Measurements from ENCODE around the gene NT5DC2.

The NT5DC2 gene

DNA sequence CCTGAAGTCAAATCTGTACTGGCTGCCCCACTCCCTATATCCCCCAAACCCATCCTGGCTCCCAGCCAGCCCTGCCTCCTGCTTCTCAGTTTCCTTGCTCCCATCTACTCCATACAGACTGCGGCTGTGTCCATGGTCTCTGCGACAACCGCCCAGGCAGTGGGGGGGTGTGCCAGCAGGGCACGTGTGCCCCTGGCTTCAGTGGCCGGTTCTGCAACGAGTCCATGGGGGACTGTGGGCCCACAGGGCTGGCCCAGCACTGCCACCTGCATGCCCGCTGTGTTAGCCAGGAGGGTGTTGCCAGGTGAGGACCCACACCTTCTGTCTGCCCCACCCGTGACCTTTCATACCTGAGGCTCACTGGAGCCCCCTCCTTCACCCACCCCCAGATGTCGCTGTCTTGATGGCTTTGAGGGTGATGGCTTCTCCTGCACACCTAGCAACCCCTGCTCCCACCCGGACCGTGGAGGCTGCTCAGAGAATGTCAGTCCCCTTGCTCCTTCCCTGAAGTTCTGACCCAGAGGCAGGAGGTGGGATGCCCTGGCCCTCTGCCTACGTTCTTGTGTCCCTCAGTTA, 23.8 kb downstream of the NT5DC2 start:
- DNase-seq (ENCODE audit: low spot score), result no peak

DNA sequence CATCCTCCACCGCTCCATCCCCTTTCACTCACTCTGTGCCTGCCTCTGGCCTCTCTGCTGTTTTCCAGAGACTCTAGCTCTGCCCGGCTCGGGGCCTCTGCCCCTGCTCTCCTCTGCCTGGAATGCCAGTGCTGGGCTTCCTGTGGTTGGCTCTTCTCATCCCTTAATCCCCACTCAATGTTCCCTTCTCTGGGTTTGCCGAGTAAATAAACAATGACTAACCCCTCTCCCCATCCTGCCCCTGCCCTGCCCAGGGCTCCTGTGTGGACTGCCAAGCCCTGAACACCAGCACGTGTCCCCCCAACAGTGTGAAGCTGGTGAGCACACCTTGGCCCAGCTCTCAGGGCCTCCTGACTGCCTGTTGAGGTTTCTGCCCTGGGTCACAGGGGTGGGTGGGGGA, 26.3 kb downstream of the NT5DC2 start:
- DNase-seq (ENCODE audit: low spot score), result no peak

DNA sequence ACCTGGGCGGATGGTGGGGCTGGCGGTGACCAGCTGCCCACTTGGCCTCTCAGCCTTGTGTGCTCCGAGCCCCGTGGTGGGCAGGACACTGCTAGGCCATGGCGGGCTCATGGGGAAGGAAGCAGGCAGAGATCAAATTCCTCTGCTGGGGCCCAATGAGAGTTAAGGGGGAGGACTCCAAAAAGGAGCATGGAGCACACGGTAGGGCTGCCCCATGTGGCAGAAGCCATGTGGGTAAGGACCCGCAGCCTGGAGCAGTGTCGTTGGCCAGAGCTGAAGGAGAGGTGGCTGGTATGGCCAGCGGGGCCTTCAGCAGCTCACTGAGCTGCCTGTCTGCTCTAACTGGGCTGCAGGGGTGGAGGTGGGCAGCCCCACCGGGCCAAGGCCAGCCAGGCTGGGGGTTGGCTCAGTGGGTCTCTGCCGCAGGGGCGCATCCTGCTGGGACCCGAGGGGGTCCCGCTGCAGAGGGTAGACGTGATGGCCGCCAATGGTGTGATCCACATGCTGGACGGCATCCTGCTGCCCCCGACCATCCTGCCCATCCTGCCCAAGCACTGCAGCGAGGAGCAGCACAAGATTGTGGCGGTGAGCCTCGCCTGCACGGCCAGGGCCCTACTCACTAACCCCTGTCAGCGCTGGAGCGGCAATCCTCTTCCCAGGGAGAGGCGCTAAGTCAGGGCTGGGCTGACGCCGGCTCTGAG, 27.2 kb downstream of the NT5DC2 start:
- DNase-seq (ENCODE audit: low spot score), result no peak

DNA sequence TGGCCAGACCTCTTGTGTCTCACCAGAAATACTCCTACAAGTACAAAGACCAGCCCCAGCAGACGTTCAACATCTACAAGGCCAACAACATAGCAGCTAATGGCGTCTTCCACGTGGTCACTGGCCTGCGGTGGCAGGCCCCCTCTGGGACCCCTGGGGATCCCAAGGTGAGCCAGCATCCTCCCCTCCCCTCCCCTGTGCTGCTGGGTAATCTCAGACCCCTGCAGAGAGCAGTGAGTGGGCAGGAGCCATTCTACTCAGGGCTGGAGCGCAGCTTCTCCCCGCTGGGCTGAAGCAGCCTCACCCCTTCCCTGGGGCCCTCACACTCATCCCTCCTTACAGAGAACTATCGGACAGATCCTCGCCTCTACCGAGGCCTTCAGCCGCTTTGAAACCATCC, 28.7 kb downstream of the NT5DC2 start:
- no peak for DNase-seq (ENCODE audit: low spot score)

DNA sequence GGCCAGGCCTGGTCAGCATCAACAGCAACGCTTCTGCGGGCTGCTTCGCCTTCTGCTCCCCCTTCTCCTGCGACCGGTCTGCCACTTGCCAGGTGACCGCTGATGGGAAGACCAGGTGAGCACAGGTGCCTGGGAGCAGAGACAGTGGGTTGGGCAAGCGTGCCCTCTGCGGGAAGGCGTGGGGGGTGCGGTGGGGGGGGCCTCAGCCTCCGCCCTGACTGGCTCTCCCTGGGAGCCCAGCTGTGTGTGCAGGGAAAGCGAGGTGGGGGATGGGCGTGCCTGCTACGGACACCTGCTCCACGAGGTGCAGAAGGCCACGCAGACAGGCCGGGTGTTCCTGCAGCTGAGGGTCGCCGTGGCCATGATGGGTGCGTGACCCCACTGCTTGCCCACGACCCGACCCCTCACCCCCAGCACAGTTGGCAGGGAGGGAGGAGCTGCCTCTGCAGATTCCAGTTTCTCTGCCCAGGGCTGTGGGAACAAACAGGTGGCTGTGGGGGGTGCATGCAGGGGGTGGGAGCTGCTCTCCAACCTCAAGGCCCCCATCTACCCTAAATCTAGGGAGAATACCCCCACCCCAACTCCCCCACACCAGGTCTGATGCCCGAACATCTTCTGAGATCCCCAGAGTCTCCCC, 29.8 kb downstream of the NT5DC2 start:
- no peak for DNase-seq (ENCODE audit: low spot score)

DNA sequence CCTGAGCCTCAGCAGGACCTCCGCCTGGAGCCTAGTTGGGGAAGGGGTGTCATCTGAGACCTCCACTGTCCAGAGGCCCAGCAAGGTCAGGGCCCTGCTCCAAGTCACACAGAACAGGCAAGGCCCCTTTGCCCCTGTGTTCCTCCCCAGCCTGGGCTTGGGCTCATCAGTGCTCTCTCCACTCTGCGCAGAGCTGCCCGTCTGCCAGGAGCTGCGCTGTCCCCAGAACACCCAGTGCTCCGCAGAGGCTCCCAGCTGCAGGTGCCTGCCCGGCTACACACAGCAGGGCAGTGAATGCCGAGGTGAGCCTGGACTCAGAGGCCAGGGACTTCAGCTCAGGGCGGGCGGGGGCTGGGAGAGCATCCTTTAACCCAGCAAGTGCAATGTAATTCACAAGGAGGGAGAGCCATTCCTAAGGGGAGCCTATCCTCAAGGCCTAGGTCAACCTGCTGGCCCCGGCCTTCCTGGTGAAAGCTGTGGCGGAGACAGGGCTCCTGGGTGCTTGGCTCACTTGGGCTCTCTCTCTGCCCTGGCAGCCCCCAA, 30.8 kb downstream of the NT5DC2 start:
- no peak for DNase-seq (ENCODE audit: low spot score)

DNA sequence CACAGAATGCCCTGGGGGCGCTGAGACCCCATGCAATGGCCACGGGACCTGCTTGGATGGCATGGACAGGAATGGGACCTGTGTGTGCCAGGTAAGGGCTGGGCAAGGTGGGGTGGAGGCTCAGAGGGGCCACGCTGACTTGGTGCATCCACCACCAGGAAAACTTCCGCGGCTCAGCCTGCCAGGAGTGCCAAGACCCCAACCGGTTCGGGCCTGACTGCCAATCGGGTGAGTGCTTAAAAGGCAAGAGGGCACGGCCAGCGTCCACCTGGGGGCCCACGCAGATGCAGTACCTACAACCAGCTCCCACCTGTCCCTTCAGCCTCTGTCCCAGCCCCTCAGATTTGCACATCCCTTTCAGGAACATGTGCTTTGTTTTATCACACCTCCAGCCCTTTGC, 31.7 kb downstream of the NT5DC2 start:
- DNase-seq (ENCODE audit: low spot score), result no peak

DNA sequence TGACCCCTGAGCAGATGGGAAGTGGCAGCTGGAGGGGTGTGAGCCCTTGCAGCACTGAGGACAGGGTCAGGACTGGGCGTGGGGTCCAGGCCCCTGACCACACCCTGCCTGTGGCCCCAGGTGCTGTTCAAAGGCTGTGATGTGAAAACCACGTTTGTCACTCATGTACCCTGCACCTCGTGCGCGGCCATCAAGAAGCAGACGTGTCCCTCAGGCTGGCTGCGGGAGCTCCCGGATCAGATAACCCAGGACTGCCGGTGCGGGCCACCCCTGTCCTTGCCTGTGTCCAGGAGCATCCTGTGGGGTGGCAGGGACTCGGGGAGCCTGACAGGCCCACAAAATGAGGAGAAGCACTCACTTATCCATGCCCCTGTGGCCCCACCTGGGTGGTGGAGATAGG, 32.6 kb downstream of the NT5DC2 start:
- no peak for DNase-seq (ENCODE audit: low spot score)

DNA sequence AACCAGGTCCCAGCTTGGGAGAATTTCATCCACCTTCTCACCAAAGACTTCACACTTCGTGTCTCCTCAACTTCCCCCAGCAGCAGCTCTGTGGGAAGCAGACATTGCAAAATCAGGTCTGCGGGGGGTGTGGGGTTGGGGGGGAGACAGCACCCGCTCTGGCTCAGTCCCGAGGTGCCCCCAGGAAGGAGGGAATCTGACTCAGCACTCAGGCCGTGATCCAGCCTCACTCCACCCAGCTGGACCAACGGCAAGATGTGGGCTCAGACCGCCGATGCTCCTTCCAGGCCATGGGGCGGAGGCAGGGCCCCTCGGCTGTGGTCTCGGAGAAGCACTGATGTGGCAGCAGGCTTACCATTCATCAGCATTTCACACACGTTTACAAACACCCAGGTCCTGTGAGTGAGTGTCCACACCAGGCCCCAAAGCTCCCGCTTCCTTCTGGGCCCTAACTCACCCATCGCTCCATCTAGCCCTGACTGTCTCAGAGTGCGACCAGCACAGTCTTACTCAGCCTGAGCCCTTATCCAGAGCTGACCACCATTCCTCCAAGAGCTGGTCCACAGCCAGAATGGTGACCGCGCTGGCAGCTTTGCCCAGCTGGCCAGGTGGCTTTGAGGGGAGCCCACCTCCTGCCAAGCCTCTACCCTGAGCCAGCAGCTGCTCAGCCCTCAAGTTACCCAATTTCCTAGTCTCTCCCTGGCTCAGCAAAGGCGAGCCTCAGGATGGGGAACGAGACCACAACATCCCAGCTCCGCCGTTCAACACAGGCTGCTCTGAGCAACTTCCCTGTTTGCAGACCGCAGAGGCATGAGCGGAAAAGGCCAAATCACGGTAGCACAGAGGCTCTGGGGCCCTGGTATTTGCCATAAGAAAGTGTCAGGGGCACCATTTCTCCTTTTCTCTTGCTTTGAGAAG, 35.3 kb downstream of the NT5DC2 start:
- DNase-seq (ENCODE audit: low spot score), result peak; percentile 83

DNA sequence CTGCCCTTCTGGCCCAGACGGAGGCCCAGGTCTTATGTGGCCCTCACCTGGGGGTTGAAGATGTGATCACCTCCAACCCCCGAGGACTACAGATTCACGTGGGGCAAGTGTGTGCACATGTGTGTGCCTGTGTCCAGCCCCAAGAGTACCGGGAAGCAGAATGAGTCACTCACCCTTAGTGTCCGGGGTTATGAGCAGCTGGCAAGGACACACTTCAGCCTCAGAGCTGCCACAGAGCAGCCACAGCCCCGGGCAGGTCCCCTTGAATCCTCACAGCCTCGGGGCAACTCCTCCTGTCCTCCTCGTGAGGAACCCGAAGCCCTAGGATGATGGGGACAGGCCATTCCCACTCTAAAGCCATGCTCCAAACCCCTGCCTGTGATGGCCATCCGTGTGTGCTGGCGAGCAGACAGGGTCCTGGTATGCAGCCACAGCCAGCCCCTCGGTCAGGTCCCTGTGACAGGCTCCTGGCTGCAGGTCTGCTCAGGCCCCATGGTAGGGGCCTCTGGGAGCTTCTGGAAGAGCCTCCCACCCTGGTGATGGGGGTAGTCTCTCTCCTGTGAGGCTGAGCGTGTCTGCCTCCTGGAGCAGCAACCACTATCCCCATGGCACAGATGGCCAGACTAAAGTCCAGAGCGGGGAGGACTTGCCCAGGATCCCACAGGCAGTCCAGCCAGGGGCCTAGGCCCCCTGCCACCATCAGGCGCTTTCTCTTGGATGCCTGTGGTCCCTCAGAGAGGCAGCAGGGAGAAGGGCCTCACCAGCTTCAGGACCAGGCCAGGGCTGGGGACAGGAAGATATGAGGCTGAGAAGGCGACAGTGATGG, 37.7 kb downstream of the NT5DC2 start:
- DNase-seq (ENCODE audit: low spot score), result no peak

DNA sequence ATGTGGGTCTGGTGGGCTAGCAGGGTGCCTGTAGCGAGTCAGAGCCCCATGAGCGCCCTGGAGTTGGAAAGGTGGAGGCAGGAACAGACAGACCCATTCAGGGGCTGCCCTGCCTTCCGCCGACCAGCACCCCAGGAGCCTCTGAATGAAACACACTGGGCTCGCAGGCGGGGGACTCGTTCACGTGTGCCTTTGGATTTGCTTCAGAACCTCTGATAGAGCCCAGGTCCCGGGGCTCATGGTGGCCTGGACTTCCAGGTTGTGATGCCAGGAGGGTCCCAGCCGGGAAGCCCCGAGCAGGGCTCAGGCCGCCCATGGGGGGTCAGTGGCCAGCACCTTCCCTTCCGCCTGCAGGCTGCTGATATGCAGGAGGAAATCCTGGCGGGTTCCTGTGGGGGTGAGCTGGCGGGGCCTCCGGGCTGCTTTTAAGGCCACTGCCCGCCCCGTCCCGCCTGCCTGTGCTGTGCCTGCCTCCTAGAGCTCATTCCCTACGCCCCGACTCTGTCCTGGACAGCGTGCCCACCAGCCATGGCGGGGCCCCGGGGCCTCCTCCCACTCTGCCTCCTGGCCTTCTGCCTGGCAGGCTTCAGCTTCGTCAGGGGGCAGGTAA, 38.7 kb downstream of the NT5DC2 start, which contains the start of gene STAB1:
Gene STAB1 (plus strand): TSS at position 453 of the 610 bp plus-strand sequence. CDS start 76 bp downstream, at position 529.
- DNase-seq (ENCODE audit: low spot score), result no peak

DNA sequence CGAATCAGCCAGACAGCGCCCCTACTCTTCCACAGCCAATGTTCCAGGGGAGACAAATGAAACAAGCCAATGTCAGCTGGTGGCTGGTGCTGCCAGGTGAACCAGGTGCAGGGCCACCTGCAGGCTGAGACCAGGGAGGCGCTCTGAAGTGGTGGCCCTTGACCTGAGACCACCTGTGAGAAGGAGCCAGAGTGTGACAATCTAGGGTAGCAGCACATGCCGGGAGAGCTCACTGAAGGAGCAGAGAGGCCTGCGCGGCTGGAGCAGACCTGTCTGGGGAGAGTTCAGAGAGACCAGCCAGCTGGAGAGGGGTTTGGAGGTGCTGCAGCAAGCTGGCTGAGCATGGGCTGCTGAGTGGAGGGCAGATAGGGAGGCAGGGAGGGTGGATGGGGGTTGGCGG, 39.2 kb downstream of the NT5DC2 start:
- no peak for DNase-seq (ENCODE audit: low spot score)

DNA sequence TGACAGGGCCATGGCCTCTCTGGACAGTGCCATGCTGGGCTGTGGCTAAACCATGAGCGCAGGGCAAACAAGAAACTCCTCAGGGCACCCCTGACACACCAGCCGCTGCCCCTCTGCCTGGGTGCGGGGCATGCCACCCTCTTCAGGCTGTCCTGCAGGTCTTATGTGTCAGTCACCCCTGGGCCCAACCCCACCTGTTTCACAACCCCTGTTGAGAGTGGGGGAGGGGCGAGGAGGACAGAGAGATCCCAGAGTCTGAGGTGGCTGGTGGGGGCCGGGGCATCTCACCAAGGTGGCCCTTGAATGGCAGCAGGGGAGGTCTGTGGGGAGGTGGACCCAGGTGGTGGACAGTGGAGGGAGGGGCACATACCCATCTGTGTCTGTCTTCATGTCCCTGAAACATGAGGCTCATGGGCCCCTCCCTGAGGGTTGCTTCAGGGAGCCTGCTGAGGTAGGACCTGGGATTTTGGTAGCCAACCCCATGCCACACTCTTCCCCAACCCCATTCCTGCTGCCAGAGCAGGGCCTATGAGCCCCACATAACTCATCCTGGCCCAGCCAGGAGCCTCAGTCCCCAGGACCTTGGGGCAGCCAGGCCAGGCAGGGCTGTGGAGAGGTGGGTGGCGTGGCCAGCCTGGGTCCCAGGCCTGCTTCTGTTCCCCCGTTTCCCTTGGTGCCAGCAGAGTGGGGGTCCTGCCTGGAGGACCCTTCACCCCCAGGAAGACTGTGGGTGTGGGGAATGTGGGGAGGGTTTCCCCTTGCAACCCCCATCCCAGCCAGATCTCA, 40.2 kb downstream of the NT5DC2 start:
- DNase-seq (ENCODE audit: low spot score), result no peak

DNA sequence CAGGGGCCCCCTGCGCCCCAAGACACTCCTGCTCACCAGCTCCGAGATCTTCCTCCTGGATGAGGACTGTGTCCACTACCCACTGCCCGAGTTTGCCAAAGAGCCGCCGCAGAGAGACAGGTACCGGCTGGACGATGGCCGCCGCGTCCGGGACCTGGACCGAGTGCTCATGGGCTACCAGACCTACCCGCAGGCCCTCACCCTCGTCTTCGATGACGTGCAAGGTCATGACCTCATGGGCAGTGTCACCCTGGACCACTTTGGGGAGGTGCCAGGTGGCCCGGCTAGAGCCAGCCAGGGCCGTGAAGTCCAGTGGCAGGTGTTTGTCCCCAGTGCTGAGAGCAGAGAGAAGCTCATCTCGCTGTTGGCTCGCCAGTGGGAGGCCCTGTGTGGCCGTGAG, 41.6 kb downstream of the NT5DC2 start:
- DNase-seq (ENCODE audit: low spot score), result no peak

DNA sequence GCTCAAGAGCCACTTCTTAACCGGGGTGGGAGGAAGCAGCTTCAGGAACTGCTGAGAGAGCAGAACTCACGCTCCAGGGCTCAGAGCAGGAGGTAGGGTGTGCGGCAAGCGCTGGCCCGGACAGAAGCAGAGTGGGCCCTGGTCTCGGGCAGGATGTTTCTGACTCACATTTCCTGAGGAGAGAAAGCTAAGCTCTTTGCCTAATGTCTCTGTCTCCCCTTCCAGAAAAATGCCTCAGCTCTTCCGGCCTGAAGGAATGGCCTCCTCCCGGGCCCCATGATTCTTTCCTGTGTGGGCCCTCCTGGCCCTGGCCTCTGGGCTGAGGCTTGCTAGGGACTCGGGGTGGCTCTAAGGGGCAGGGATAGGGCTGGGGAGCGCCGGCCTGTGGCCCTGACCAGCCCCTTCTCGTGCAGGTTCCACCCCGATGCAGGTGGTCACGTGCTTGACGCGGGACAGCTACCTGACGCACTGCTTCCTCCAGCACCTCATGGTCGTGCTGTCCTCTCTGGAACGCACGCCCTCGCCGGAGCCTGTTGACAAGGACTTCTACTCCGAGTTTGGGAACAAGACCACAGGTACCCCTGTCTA, 42.6 kb downstream of the NT5DC2 start:
- DNase-seq (ENCODE audit: low spot score), result peak; percentile 56

DNA sequence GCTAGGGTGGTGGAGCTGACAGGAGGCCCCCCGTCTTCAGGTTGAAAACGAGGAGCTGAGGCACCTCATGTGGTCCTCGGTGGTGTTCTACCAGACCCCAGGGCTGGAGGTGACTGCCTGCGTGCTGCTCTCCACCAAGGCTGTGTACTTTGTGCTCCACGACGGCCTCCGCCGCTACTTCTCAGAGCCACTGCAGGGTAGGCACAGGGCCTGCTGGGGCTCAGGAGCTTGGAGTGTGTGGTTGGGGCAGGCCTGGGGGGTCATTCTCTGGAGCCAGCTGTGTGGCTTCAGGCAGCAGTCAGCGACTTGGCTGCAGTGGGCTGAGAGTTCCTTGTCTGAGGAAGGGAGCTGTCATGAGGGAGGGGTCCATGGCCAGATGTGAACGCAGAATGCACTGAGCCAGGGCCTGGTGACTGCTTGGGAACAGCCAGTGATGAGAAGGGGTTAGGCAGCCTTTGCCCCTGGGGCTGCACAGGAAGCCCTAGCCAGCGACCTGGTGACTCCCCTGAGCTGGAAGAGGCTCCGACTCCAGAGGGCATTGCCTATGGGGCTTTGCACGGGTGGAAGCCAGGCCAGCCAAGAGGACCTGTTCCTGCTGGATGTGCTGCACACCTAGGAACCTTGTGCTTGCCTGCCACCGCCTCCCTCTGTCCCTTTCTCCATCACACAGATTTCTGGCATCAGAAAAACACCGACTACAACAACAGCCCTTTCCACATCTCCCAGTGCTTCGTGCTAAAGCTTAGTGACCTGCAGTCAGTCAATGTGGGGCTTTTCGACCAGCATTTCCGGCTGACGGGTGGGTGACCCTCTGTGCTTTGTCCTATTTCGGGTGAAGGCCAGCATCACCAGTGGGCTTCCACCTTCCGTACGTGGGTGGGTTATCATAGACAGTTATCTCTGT, 43.4 kb downstream of the NT5DC2 start:
- no peak for DNase-seq (ENCODE audit: low spot score)

DNA sequence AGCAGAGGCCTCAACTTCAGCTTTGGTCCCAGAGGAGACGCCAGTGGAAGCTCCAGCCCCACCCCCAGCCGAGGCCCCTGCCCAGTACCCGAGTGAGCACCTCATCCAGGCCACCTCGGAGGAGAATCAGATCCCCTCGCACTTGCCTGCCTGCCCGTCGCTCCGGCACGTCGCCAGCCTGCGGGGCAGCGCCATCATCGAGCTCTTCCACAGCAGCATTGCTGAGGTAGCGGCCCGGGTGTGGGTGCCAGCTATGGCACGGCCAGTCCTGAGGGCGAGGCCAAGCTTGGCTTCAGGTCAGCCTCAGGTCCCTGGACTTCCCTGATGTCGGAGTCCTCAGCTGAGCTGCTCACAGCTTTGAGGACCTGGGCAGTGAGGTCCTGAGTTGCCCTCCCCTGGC, 44.2 kb downstream of the NT5DC2 start:
- no peak for DNase-seq (ENCODE audit: low spot score)

DNA sequence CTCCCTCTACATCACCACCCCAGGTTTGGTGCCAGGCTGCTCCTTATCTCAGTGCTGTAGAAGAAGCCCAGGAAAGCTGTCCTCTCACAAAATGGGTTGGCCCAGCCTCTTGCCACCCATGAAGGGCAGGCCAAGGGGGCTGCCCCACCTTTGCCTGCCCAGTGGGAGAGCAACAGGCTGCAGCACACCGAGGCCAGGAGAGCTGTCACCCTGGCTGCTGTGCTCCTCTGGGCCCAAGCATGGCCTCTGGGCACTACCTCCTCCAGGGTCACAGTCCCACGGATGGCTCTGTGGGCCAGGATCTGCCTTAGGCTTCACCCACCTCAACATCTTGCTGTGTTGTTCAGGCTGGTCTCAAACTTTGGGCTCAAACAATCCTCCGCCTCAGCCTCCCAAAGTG, 44.9 kb downstream of the NT5DC2 start:
- DNase-seq (ENCODE audit: low spot score), result no peak

All from Ammon's horn (tissue), 1 donor.